ENCODE results near the gene NUP205. TPM values are rescaled to one million over a fixed set of nuclear protein-coding genes. Genes with fewer than 3 reads are reported as not detected.
A peak's percentile ranks its signal among the peaks of the same experiment; 100 is the strongest.

The NUP205 gene
- total RNA-seq, 1 donor from 2014 or later, result 93.1 TPM

GRCh38 chr7:135510592-135511183 lies 47.0 kb upstream of the NUP205 start:
- DNase-seq (ENCODE audit: low spot score, unreplicated experiment), result no peak
- H3K27ac Mint-ChIP-seq, result no peak overlapping the region
- no peaks in the 10 kb centered on the region for H3K27me3 Mint-ChIP-seq
- no peaks in the 10 kb centered on the region for H3K36me3 Mint-ChIP-seq (ENCODE audit: insufficient read depth)
- no peak overlapping the region for H3K4me3 Mint-ChIP-seq (ENCODE audit: low read depth)
- no peak for TF ChIP-seq CTCF (IDR thresholded peaks at IDR 0.05; ENCODE audit: unreplicated experiment)
- H3K4me1 Mint-ChIP-seq (ENCODE audit: low read depth), result peaks cover 12% of the 10 kb centered on the region
- H3K9me3 Mint-ChIP-seq (ENCODE audit: low read depth), result no peaks in the 10 kb centered on the region

GRCh38 chr7:135512135-135512887 lies 45.4 kb upstream of the NUP205 start:
- peak; percentile 64 for TF ChIP-seq CTCF (IDR thresholded peaks at IDR 0.05; ENCODE audit: unreplicated experiment)
- Mint-ChIP-seq H3K9me3 (ENCODE audit: low read depth) (no peaks in the 10 kb centered on the region), H3K27ac (no peak overlapping the region), H3K27me3 (no peaks in the 10 kb centered on the region), H3K4me1 (ENCODE audit: low read depth) (peaks cover 6% of the 10 kb centered on the region), H3K4me3 (ENCODE audit: low read depth) (no peak overlapping the region), H3K36me3 (ENCODE audit: insufficient read depth) (no peaks in the 10 kb centered on the region)
- no peak for DNase-seq (ENCODE audit: low spot score, unreplicated experiment)

GRCh38 chr7:135514856-135515255 lies 42.9 kb upstream of the NUP205 start:
- Mint-ChIP-seq H3K4me3 (ENCODE audit: low read depth) (no peak overlapping the region), H3K27me3 (no peaks in the 10 kb centered on the region), H3K9me3 (ENCODE audit: low read depth) (no peaks in the 10 kb centered on the region), H3K27ac (no peak overlapping the region), H3K4me1 (ENCODE audit: low read depth) (no peaks in the 10 kb centered on the region), H3K36me3 (ENCODE audit: insufficient read depth) (no peaks in the 10 kb centered on the region)
- TF ChIP-seq CTCF (IDR thresholded peaks at IDR 0.05; ENCODE audit: unreplicated experiment), result no peak
- no peak for DNase-seq (ENCODE audit: low spot score, unreplicated experiment)

- Mint-ChIP-seq H3K9me3 (ENCODE audit: low read depth) (no peaks in the 10 kb centered on the region), H3K27ac (no peak overlapping the region), H3K36me3 (ENCODE audit: insufficient read depth) (no peaks in the 10 kb centered on the region), H3K4me1 (ENCODE audit: low read depth) (no peaks in the 10 kb centered on the region), H3K27me3 (no peaks in the 10 kb centered on the region), H3K4me3 (ENCODE audit: low read depth) (no peak overlapping the region)
- TF ChIP-seq CTCF (IDR thresholded peaks at IDR 0.05; ENCODE audit: unreplicated experiment), result no peak
- no peak for DNase-seq (ENCODE audit: low spot score, unreplicated experiment)
Observed at GRCh38 chr7:135517060-135517459, 40.7 kb upstream of the NUP205 start.

GRCh38 chr7:135518748-135519147 lies 39.0 kb upstream of the NUP205 start:
- Mint-ChIP-seq H3K4me1 (ENCODE audit: low read depth) (no peaks in the 10 kb centered on the region), H3K4me3 (ENCODE audit: low read depth) (no peak overlapping the region), H3K36me3 (ENCODE audit: insufficient read depth) (no peaks in the 10 kb centered on the region), H3K9me3 (ENCODE audit: low read depth) (no peaks in the 10 kb centered on the region), H3K27ac (no peak overlapping the region), H3K27me3 (no peaks in the 10 kb centered on the region)
- no peak for TF ChIP-seq CTCF (IDR thresholded peaks at IDR 0.05; ENCODE audit: unreplicated experiment)
- no peak for DNase-seq (ENCODE audit: low spot score, unreplicated experiment)

All from progenitor cell of endocrine pancreas (in vitro differentiated cells).